Epithelial cell of umbilical artery (primary cell): ENCODE measurements around the gene MTCP1. TPM values are rescaled to one million over a fixed set of nuclear protein-coding genes. Genes with fewer than 3 reads are reported as not detected.

Source experiments
- total RNA-seq: library from RNA; depleted of rRNA; stranded (reverse); fragments of >200 nt; gene quantifications from 2 replicates; pipeline ENCODE4 v1.2.3, GENCODE V29; 2014

The MTCP1 gene, protein sequence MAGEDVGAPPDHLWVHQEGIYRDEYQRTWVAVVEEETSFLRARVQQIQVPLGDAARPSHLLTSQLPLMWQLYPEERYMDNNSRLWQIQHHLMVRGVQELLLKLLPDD
- 0.97 and 1.1 TPM in 2 replicates for total RNA-seq

DNA sequence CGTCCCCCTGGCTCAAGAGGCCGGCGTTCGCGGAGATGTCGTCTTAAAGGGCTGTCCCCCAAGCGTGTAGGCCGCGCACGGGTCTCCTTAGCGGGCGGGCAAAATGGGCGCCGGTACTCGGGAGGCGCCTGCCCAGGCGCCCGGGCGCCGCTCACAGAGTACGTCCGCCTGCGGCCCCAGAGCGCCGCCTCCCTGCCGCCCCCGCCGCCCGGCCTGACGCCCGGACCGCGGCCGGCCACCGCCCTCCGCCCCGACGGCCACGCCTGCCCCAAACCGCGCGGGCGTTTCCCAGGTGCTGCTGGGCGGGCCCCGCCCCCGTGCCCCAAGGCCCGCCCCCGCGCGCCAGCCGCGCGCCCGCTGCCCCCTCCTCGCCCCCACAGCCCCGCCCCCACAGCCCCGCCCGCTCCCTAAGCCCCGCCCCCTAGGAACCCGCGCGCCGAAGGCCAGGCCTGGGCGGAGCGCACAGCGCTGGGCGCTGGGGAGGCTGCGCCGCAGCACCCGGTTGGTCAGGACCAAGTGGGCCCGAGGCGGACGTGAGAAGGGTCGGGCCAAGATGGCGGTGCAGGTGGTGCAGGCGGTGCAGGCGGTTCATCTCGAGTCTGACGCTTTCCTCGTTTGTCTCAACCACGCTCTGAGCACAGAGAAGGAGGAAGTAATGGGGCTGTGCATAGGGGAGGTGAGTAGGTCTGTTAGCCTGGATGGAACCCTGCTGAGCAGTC, at the start of gene MTCP1, which contains the start of the genes BRCC3 and CMC4:
TSS of gene MTCP1 (minus strand) at position 162 of the 719 bp plus-strand sequence. CDS start 5,126 bp downstream, outside the sequence.
TSS of gene BRCC3 (plus strand) at position 534 of the 719 bp plus-strand sequence. CDS start at position 554, 20 bp downstream.
TSS of gene CMC4 (minus strand) at position 162 of the 719 bp plus-strand sequence. CDS start 7,113 bp downstream, outside the sequence.

DNA sequence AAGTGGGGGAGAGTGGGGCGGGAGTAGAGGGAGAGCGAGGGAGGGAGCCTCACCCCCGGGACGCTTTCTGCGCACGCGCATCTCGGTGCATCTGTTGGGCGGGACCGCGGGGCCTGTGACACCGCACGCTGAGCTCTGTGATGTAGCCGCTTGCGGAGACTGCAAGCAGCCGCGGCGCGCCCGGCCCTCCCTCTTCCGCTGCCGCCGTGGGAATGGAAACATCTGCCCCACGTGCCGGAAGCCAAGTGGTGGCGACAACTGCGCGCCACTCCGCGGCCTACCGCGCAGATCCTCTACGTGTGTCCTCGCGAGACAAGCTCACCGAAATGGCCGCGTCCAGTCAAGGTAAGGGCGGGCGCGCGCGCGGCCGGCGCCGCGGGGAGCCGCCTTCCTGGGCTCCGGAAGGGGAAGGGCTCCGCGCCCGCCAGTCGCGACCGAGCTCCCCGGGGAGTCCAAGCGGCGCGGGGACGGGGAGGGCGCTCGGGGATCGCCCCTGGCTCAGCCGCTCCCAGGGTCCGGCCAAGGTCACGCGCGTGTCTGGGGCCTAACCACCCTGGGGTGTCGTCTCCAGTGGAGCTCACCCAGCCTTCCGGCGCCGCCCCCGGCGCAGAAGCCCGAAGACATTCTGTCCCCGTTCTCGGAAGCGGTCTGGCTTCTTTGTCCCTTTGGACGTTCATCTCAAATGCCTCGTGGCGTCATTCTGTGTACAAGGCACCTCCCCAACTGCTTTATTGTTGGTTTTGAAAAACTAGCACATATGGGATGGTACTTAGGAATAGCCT, 44.0 kb downstream of the MTCP1 start, which contains the start of gene FUNDC2:
TSS of gene FUNDC2 (plus strand) at position 118 of the 782 bp plus-strand sequence. CDS start at position 213, 95 bp downstream.

DNA sequence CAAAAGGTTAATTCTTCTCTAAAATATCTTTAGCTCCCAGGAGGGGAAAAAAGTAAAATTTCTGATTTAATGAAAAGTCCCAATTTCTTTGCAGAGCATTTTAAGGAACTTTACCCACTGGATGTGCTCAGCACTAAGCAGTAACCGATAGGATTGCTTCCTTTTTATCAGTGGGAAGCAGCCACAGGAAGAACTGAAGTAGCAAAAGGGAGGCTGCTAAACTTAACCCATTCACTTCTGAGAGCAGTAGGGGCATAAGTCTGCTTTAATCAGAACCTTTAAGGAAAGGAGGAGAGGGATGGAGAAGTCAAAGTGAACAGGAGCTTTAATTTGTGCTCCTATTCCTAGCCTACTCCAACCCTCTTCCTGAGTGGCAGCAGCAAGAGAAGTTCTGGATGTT, 48.4 kb downstream of the MTCP1 start, which contains the start of gene F8:
TSS of gene F8 (minus strand) at position 139 of the 400 bp plus-strand sequence. CDS start 171 bp downstream, outside the sequence.

Other genes starting within 250 kb of the MTCP1 start
- not detected in 2 replicates for gene SMIM9, start 236.5 kb downstream of the MTCP1 start, total RNA-seq
- gene F8A1, start 184.8 kb downstream of the MTCP1 start, total RNA-seq, result 1.2 and 2.3 TPM in 2 replicates
- gene F8, start 48.4 kb downstream of the MTCP1 start, total RNA-seq, result 0.97 and 1.5 TPM in 2 replicates
- gene FUNDC2, start 44.3 kb downstream of the MTCP1 start, total RNA-seq, result 35.1 and 39.6 TPM in 2 replicates
- gene CMC4, start within 50 bp of the MTCP1 start, total RNA-seq, result 7.1 and 10.3 TPM in 2 replicates
- gene BRCC3, start 372 bp upstream of the MTCP1 start, total RNA-seq, result 14.3 and 18.7 TPM in 2 replicates
- gene VBP1, start 145.3 kb upstream of the MTCP1 start, total RNA-seq, result 88.7 and 104 TPM in 2 replicates
- gene RAB39B, start 193.4 kb upstream of the MTCP1 start, total RNA-seq, result under 0.01 and 0.15 TPM in 2 replicates